ENCODE data around the gene ZNF687.

DNA sequence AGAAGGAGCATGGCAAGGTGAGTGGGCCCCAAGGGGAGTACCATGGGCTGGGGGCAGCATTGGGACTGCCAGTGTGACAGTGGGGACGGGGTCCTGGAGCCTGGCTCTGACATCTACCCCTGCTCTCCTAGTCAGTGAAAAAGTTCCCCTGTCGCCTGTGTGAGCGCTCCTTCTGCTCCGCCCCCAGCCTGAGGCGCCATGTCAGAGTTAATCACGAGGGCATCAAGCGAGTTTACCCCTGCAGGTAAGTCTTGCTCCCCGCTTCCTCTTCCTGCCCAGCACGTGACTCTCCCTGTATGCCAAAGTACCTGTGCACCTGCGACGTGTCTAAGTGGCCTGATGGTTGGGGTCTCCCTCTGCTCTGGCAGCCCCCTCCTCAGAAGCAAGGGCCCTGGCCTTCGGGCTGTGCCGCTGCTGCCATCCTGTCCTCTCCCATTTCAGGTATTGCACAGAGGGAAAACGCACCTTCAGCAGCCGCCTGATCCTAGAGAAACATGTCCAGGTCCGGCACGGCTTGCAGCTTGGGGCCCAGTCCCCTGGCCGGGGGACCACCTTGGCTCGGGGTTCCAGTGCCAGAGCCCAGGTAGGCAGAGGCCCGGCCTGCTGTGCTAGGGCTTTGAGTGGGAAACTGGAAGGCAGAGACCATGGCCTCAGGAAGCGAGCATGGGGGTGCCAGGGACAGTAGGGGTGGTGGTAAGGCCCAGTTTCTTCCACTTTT is 8.1 kb downstream of the ZNF687 start:
- TF ChIP-seq EZH2phosphoT487 (IDR thresholded peaks at IDR 0.05; ENCODE audit: borderline replicate concordance, low read depth, low read length), result no peak
- TF ChIP-seq, protein P1, sequence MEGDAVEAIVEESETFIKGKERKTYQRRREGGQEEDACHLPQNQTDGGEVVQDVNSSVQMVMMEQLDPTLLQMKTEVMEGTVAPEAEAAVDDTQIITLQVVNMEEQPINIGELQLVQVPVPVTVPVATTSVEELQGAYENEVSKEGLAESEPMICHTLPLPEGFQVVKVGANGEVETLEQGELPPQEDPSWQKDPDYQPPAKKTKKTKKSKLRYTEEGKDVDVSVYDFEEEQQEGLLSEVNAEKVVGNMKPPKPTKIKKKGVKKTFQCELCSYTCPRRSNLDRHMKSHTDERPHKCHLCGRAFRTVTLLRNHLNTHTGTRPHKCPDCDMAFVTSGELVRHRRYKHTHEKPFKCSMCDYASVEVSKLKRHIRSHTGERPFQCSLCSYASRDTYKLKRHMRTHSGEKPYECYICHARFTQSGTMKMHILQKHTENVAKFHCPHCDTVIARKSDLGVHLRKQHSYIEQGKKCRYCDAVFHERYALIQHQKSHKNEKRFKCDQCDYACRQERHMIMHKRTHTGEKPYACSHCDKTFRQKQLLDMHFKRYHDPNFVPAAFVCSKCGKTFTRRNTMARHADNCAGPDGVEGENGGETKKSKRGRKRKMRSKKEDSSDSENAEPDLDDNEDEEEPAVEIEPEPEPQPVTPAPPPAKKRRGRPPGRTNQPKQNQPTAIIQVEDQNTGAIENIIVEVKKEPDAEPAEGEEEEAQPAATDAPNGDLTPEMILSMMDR (conservative IDR thresholded peaks at IDR 0.05; ENCODE audit: low read length), result no peak

Data from OCI-LY7 (cell line).